K562 (cell line): Measurements from ENCODE around the gene GRIP1. TPM values are rescaled to one million over a fixed set of nuclear protein-coding genes. Genes with fewer than 3 reads are reported as not detected.

ENCODE experiments used
- ATAC-seq: fragments of 200-7000 bp; cut with Tn5 transposase; 3 replicates; pipeline ENCODE4 v1.9.1; 2020; ENCODE audit warnings: moderate library complexity
- BruUV-seq: library from RNA; stranded (reverse); fragments of 400-500 nt; replicated peaks from 2 replicates; lab custom pipeline; 2021; lab: Mats Ljungman, UMichigan
- CTCF ChIA-PET: fragments of 300-600 bp; formaldehyde crosslinking; extraction: SDS; loops from one replicate; lab custom pipeline; 2021; ENCODE audit warnings: low intra/inter-chr PET ratio; lab: Yijun Ruan, JAX
- POLR2A ChIA-PET: fragments of 300-600, 350-650 bp; sonication (Branson Sonifier 250); formaldehyde crosslinking; extraction: SDS; loops from one replicate; lab custom pipeline; 2021; ENCODE audit warnings: antibody characterized with exemption, inconsistent platforms; lab: Yijun Ruan, JAX
- DNase-seq, 4 experiments: peaks; one replicate each; pipeline versions ENCODE4 v3.0.0 to v3.0.0-alpha.2; 2011 to 2018; ENCODE audit warnings: low spot score in 3 of 4, mixed read lengths in 3 of 4; ENCODE audit errors: extremely low read depth in 1 of 4
- FAIRE-seq: peaks from 2 replicates; lab custom pipeline; 2011; peaks lifted over from hg19 to GRCh38; lab: Jason Lieb, UNC
- H2AFZ ChIP-seq: 2 replicates; pipeline ENCODE4 v1.6.0; 2011; ENCODE audit warnings: low read depth, low read length, control low read depth, inconsistent platforms
- H3K27ac ChIP-seq: fragments of 200-600 bp; 3 replicates; pipeline ENCODE4 v1.8.0; 2011; ENCODE audit warnings: low read depth, mild to moderate bottlenecking, control low read depth, inconsistent platforms, low read length, moderate library complexity, mixed read lengths; ENCODE audit errors: extremely low read depth
- H3K27me3 ChIP-seq, 2 experiments: fragments of 300-600 bp in 1 of 2; 2 replicates in 1 of 2; 3 replicates in 1 of 2; pipeline versions ENCODE4 v1.6.0 to v1.8.0; 2011; ENCODE audit warnings: inconsistent platforms in 2 of 2, low read length in 2 of 2, mild to moderate bottlenecking in 1 of 2, mixed read lengths in 1 of 2, moderate library complexity in 1 of 2; ENCODE audit not compliant: control insufficient read depth in 2 of 2, insufficient read depth in 2 of 2
- H3K36me3 ChIP-seq: fragments of 300-600 bp; 3 replicates; pipeline ENCODE4 v1.8.0; 2011; ENCODE audit warnings: mild to moderate bottlenecking, low read length, inconsistent platforms; ENCODE audit not compliant: control insufficient read depth, insufficient read depth
- H3K4me1 ChIP-seq, 2 experiments: fragments of 200-600 bp in 1 of 2; replicated peaks in 1 of 2; 2 replicates in 1 of 2; 3 replicates in 1 of 2; pipeline versions ENCODE4 v1.5.1 to v1.8.0; 2011; ENCODE audit warnings: inconsistent platforms in 2 of 2, low read length in 2 of 2, mild to moderate bottlenecking in 1 of 2, mixed read lengths in 1 of 2, moderate library complexity in 1 of 2; ENCODE audit not compliant: control insufficient read depth in 2 of 2, insufficient read depth in 2 of 2
- H3K4me2 ChIP-seq: 2 replicates; pipeline ENCODE4 v1.6.1; 2011; ENCODE audit warnings: low read length, control low read depth, inconsistent platforms, mixed read lengths; ENCODE audit not compliant: insufficient read depth
- H3K4me3 ChIP-seq: fragments of 200-600 bp; sonication (generic), shearing (Covaris generic); 2 replicates; pipeline ENCODE4 v1.5.1; 2016; ENCODE audit warnings: control low read depth, inconsistent platforms
- H3K79me2 ChIP-seq: fragments of 200-600 bp; 3 replicates; pipeline ENCODE4 v1.8.0; 2011; ENCODE audit warnings: low read length, inconsistent platforms; ENCODE audit not compliant: control insufficient read depth, insufficient read depth
- H3K9ac ChIP-seq, 2 experiments: 2 replicates each; pipeline versions ENCODE4 v1.6.0 to v1.6.1; 2011; ENCODE audit warnings: low read depth in 2 of 2, low read length in 2 of 2, control low read depth in 1 of 2, inconsistent platforms in 1 of 2, mild to moderate bottlenecking in 1 of 2, mixed read lengths in 1 of 2; ENCODE audit not compliant: insufficient read depth in 1 of 2
- H3K9me1 ChIP-seq: one replicate; pipeline ENCODE4 v1.6.0; 2011; ENCODE audit warnings: inconsistent platforms, mild to moderate bottlenecking, low read length, moderate library complexity; ENCODE audit not compliant: control insufficient read depth, insufficient read depth
- H3K9me3 ChIP-seq: replicated peaks from 2 replicates; pipeline ENCODE4 v1.5.1; 2011; ENCODE audit warnings: low read depth, low read length, inconsistent platforms; ENCODE audit not compliant: control insufficient read depth, insufficient read depth
- H4K20me1 ChIP-seq: replicated peaks from 2 replicates; pipeline ENCODE4 v1.6.1; 2011; ENCODE audit warnings: low read length, inconsistent platforms, mixed read lengths; ENCODE audit not compliant: control insufficient read depth, insufficient read depth
- BRCA1 ChIP-seq, 2 experiments: fragments of 450-650 bp in 1 of 2; sonication (generic) in 1 of 2; formaldehyde crosslinking in 1 of 2; IDR thresholded peaks; 2 replicates each; pipeline versions ENCODE4 v1.5.0 to v1.6.1; 2017 to 2020; ENCODE audit warnings: mild to moderate bottlenecking in 1 of 2, missing genetic modification reagents in 1 of 2
- CBFB ChIP-seq: sonication (generic); formaldehyde crosslinking; IDR thresholded peaks from 2 replicates; pipeline ENCODE4 v1.4.0; 2020; ENCODE audit warnings: mild to moderate bottlenecking, missing genetic modification reagents
- CEBPG ChIP-seq, 3 experiments: fragments of 200-800 bp in 1 of 3; sonication (Bioruptor generic) in 1 of 3; sonication (generic) in 1 of 3; formaldehyde crosslinking in 1 of 3; IDR thresholded peaks in 2 of 3; conservative IDR thresholded peaks in 1 of 3; 2 replicates each; pipeline versions ENCODE4 v1.6.1 to v1.8.0; 2016 to 2022; ENCODE audit warnings: missing compliant biosample characterization in 2 of 3, missing genetic modification characterization in 2 of 3, mild to moderate bottlenecking in 1 of 3, missing genetic modification reagents in 1 of 3
- ETV6 ChIP-seq, 3 experiments: fragments of 150-350 bp in 1 of 3; sonication (generic) in 1 of 3; formaldehyde crosslinking in 1 of 3; IDR thresholded peaks; 2 replicates each; pipeline versions ENCODE4 v1.6.1 to v1.8.0; 2014 to 2022; ENCODE audit warnings: borderline replicate concordance in 2 of 3, low read depth in 2 of 3, antibody characterized with exemption in 1 of 3, low read length in 1 of 3, mild to moderate bottlenecking in 1 of 3, missing genetic modification reagents in 1 of 3
- GABPB1 ChIP-seq: sonication (generic); formaldehyde crosslinking; IDR thresholded peaks from 2 replicates; pipeline ENCODE4 v1.8.0; 2022; ENCODE audit warnings: mild to moderate bottlenecking, missing genetic modification reagents
- KAT7 ChIP-seq: sonication (generic); formaldehyde crosslinking; IDR thresholded peaks from 2 replicates; pipeline ENCODE4 v1.8.0; 2022; ENCODE audit warnings: missing genetic modification reagents, mild to moderate bottlenecking, borderline replicate concordance
- NCOA2 ChIP-seq, 2 experiments: fragments of 450-650 bp; IDR thresholded peaks; 2 replicates each; pipeline ENCODE4 v1.6.1; 2018; ENCODE audit warnings: mild to moderate bottlenecking in 2 of 2, moderate library complexity in 1 of 2; ENCODE audit not compliant: partially characterized antibody in 2 of 2
- PHB ChIP-seq: fragments of 250-450 bp; sonication (Bioruptor Pico); IDR thresholded peaks from 2 replicates; pipeline ENCODE4 v1.5.0; 2021
- RBM34 ChIP-seq: fragments of 200-400 bp; formaldehyde crosslinking; IDR thresholded peaks from 2 replicates; pipeline ENCODE4 v1.6.1; 2018; ENCODE audit warnings: low read length, borderline replicate concordance; ENCODE audit not compliant: insufficient read depth
- SOX6 ChIP-seq: fragments of 450-650 bp; IDR thresholded peaks from 2 replicates; pipeline ENCODE4 v1.6.1; 2014; ENCODE audit warnings: mild to moderate bottlenecking
- TEAD2 ChIP-seq: fragments of 450-650 bp; IDR thresholded peaks from 2 replicates; pipeline ENCODE4 v1.6.1; 2016; ENCODE audit warnings: missing genetic modification characterization, control low read depth, missing compliant biosample characterization
- TFAP4 ChIP-seq: sonication (generic); formaldehyde crosslinking; IDR thresholded peaks from 2 replicates; pipeline ENCODE4 v1.8.0; 2022; ENCODE audit warnings: missing genetic modification reagents, mild to moderate bottlenecking, moderate library complexity, borderline replicate concordance
- WHSC1 ChIP-seq: IDR thresholded peaks from one replicate; pipeline ENCODE4 v1.6.1; 2012; ENCODE audit warnings: low read length, control low read depth, inconsistent platforms
- YBX1 ChIP-seq: fragments of 450-650 bp; IDR thresholded peaks from 2 replicates; pipeline ENCODE4 v1.7.1; 2016; ENCODE audit warnings: mild to moderate bottlenecking
- ZNF217 ChIP-seq: sonication (generic); formaldehyde crosslinking; IDR thresholded peaks from 2 replicates; pipeline ENCODE4 v1.8.0; 2022; ENCODE audit warnings: mild to moderate bottlenecking, missing genetic modification reagents
- WGBS: fragments of 100-300 bp; shearing (Covaris generic); methylation state at CpG from one replicate; pipeline ENCODE4 v1.1.6; 2016; ENCODE audit warnings: low coverage, mixed read lengths; ENCODE audit not compliant: insufficient coverage; ENCODE audit errors: missing lambda C conversion rate; 5-methylcytosine and 5-hydroxymethylcytosine counted together
- in situ Hi-C: fragments of 300-500 bp; cut with MboI; formaldehyde crosslinking; loops from 4 replicates; pipeline ENCODE4 v1.15.0; 2018; ENCODE audit warnings: inconsistent platforms, mixed read lengths
- intact Hi-C: fragments of 100-400 bp; cut with micrococcal nuclease; formaldehyde crosslinking; loops from 2 replicates; pipeline ENCODE4 v1.14.2; 2022
- polyA plus RNA-seq, 8 experiments: library from polyadenylated mRNA; depleted of rRNA in 4 of 8; stranded (reverse) in 5 of 8; unstranded in 3 of 8; fragments of >200 nt; fragmentation: Nextera tagmentation in 2 of 8; fragmentation: Illumina TruSeq in 1 of 8; extraction: Ambion mirVana in 2 of 8; extraction: Trizol in 1 of 8; gene quantifications; 2 replicates each; pipeline versions ENCODE4 v1.2.1 to v1.2.3, GENCODE V29; 2011 to 2014; ENCODE audit warnings: inconsistent platforms in 1 of 8, missing spikeins in 1 of 8
- total RNA-seq, 7 experiments: library from RNA; depleted of rRNA in 6 of 7; stranded (reverse); fragments of >200 nt in 6 of 7; fragmentation: Illumina TruSeq in 2 of 7; extraction: Trizol in 2 of 7; gene quantifications; 2 replicates each; pipeline versions ENCODE4 v1.2.1 to v1.2.3, GENCODE V29; 2011 to 2021; ENCODE audit warnings: low replicate concordance in 1 of 7

Gene GRIP1
- total and polyA plus RNA-seq, 9 of the 15 experiments (the other 6 are each of a cell fraction or from before 2014, with no cell fraction given): 0.28 to 1.2 (median 0.45) TPM

- BruUV-seq: no TSS peak
- H4K20me1 ChIP-seq: no peaks in the 10 kb centered on the region
- H3K9ac ChIP-seq: no peak overlapping the region
- TF ChIP-seq PHB: no peak
- no peak for TF ChIP-seq TEAD2 (tag)
- TF ChIP-seq GABPB1 (CRISPR knock-in tag): no peak
- TF ChIP-seq ZNF217 (CRISPR knock-in tag): no peak
- no peak for TF ChIP-seq ETV6 (IDR thresholded peaks at IDR 0.05; ENCODE audit: borderline replicate concordance in 1 of 2, low read depth in 2 of 2, low read length in 1 of 2)
- TF ChIP-seq ETV6 (CRISPR knock-in tag; IDR thresholded peaks at IDR 0.05; ENCODE audit: borderline replicate concordance): no peak
- TF ChIP-seq BRCA1 (IDR thresholded peaks at IDR 0.05): no peak
- TF ChIP-seq BRCA1 (CRISPR knock-in tag; IDR thresholded peaks at IDR 0.05): no peak
- TF ChIP-seq RBM34: no peak
- no peak for TF ChIP-seq WHSC1
- no peak for TF ChIP-seq CBFB (CRISPR knock-in tag)
- TF ChIP-seq CEBPG (CRISPR knock-in tag; IDR thresholded peaks at IDR 0.05): no peak
- TF ChIP-seq CEBPG (tag; conservative IDR thresholded peaks at IDR 0.05 in 1 of 2, IDR thresholded peaks at IDR 0.05 in 1 of 2): no peak
- no peak for TF ChIP-seq YBX1
- no peak for TF ChIP-seq TFAP4 (CRISPR knock-in tag)
- no peak for TF ChIP-seq KAT7 (CRISPR knock-in tag)
- TF ChIP-seq NCOA2 (IDR thresholded peaks at IDR 0.05; ENCODE audit: partially characterized antibody in 2 of 2): no peak
- TF ChIP-seq SOX6: no peak
- H3K27ac ChIP-seq: no peak overlapping the region
- ChIA-PET CTCF (no interaction called here), POLR2A (interaction anchor here (1.7 kb wide), 1 partner anchor 17 kb away, joined by 4 read pairs; no protein-coding TSS in a partner anchor)
- DNase-seq (no peak), FAIRE-seq (no peak), ATAC-seq (no peak)
- in situ Hi-C loops: no loop called here
- H3K4me1 ChIP-seq: no peaks in the 10 kb centered on the region
- H3K9me3 ChIP-seq: no peaks in the 10 kb centered on the region
- H2AFZ ChIP-seq: no peak overlapping the region
- WGBS: 64% methylated on average over 2 of the region's 2 CpGs
- H3K4me2 ChIP-seq: no peak overlapping the region
- no peaks in the 10 kb centered on the region for H3K27me3 ChIP-seq
- H3K36me3 ChIP-seq: peaks cover 2% of the 10 kb centered on the region; the same call in 1 of the 3 replicates
- no peaks in the 10 kb centered on the region for H3K79me2 ChIP-seq
- H3K4me3 ChIP-seq: no peak overlapping the region
- intact Hi-C loops: no loop called here
- no peaks in the 10 kb centered on the region for H3K9me1 ChIP-seq
Measured at GRCh38 chr12:66335746-66336145, 343.1 kb downstream of the GRIP1 start.
